Keratinocyte (primary cell): ENCODE results near the gene ARCN1.

Experiments
- CTCF ChIP-seq, 3 experiments: IDR thresholded peaks in 1 of 3; conservative IDR thresholded peaks in 1 of 3; optimal IDR thresholded peaks in 1 of 3; 2 replicates in 2 of 3; 3 replicates in 1 of 3; pipeline versions ENCODE3 to v1.5.1; 2011; ENCODE audit warnings: low read length in 3 of 3, mild to moderate bottlenecking in 3 of 3, moderate library complexity in 2 of 3, control low read depth in 1 of 3, inconsistent platforms in 1 of 3; ENCODE audit not compliant: insufficient read depth in 2 of 3; ENCODE audit errors: extremely low read depth in 1 of 3
- EZH2 ChIP-seq: IDR thresholded peaks from one replicate; pipeline ENCODE4 v1.6.1; 2012; ENCODE audit warnings: inconsistent platforms, mild to moderate bottlenecking, low read length, moderate library complexity

GRCh38 chr11:118651820-118652219 lies 79.6 kb downstream of the ARCN1 start:
- TF ChIP-seq CTCF (optimal IDR thresholded peaks at IDR 0.05 in 1 of 3, IDR thresholded peaks at IDR 0.05 in 1 of 3, conservative IDR thresholded peaks at IDR 0.05 in 1 of 3; ENCODE audit: extremely low read depth in 1 of 3, insufficient read depth in 2 of 3, low read length in 3 of 3) (no peak), EZH2 (no peak)
